GM12874 (cell line): ENCODE results near the gene CLEC14A.

ENCODE experiments used
- TF ChIP-seq, protein P1 (sequence below): IDR thresholded peaks from 2 replicates; pipeline ENCODE4 v1.5.1; 2011; ENCODE audit warnings: low read depth, mild to moderate bottlenecking, control low read depth, low read length, moderate library complexity; ENCODE audit not compliant: insufficient read depth

CLEC14A gene

DNA sequence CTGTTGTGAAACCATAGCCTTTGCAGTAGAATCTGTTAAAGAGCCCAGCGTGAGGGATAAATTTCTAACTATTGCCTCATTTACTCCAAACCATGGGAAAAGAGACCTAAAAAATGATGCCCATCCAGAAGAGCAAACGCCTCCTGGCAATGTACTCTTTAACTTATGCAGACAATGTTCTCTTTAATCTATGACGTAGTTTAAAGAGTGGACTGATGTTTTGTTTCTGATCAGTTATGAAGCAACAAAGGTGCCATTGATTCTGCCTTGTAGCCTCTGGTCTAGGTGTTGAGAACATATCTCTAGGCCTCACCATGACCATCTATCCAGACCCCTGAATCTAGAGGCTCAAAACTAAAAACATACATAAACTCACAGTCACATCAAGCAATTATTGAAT is 34.8 kb downstream of the CLEC14A start:
- TF ChIP-seq, protein P1, sequence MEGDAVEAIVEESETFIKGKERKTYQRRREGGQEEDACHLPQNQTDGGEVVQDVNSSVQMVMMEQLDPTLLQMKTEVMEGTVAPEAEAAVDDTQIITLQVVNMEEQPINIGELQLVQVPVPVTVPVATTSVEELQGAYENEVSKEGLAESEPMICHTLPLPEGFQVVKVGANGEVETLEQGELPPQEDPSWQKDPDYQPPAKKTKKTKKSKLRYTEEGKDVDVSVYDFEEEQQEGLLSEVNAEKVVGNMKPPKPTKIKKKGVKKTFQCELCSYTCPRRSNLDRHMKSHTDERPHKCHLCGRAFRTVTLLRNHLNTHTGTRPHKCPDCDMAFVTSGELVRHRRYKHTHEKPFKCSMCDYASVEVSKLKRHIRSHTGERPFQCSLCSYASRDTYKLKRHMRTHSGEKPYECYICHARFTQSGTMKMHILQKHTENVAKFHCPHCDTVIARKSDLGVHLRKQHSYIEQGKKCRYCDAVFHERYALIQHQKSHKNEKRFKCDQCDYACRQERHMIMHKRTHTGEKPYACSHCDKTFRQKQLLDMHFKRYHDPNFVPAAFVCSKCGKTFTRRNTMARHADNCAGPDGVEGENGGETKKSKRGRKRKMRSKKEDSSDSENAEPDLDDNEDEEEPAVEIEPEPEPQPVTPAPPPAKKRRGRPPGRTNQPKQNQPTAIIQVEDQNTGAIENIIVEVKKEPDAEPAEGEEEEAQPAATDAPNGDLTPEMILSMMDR: no peak

DNA sequence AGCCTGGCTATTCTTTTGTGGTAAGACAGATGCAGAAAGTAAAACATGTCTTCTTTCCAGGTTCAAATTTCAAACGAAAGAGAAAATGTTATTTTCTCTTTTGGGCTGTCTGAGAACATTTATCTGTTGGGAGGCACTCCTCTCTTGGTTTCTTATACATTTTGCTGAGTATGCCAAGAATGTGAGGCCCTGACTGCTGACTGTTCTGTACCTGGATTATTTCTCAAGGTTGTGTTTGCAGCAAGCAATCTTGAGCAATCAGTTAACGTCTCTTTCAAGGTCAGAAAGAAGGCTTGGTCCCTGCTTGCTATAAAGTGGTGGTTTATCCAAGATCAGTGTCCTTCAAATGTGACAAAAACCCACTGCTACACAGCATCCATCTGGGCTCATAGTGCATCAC is 38.3 kb downstream of the CLEC14A start:
- TF ChIP-seq, protein P1: no peak

DNA sequence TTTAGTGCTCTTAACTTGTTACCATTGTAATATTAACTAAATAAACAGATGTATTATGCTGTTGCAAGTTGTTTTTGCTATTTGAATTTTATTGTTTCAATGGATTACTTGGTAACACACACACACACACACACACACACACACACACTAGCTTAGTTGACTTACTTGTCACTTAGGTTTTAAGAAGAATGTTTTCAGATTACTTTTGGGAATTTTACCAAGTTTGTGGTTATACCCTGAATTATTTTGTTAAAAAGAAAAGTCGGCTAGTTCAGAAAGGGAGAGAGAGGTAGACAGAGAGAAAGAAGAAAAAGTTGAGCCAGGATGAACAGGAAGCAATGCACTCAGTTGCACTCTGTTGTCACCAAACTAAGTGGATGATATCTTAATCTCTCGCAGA is 42.9 kb downstream of the CLEC14A start:
- TF ChIP-seq, protein P1: no peak

DNA sequence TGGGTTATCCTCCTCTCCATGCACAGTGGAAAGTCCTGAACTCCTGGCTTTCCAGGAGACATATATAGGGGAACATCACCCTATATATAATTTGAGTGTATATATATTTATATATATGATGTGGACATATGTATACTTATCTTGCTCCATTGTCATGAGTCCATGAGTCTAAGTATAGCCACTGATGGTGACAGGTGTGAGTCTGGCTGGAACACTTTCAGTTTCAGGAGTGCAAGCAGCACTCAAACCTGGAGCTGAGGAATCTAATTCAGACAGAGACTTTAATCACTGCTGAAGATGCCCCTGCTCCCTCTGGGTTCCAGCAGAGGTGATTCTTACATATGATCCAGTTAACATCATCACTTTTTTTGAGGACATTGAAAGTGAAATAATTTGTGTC is 43.8 kb downstream of the CLEC14A start:
- TF ChIP-seq, protein P1: no peak

DNA sequence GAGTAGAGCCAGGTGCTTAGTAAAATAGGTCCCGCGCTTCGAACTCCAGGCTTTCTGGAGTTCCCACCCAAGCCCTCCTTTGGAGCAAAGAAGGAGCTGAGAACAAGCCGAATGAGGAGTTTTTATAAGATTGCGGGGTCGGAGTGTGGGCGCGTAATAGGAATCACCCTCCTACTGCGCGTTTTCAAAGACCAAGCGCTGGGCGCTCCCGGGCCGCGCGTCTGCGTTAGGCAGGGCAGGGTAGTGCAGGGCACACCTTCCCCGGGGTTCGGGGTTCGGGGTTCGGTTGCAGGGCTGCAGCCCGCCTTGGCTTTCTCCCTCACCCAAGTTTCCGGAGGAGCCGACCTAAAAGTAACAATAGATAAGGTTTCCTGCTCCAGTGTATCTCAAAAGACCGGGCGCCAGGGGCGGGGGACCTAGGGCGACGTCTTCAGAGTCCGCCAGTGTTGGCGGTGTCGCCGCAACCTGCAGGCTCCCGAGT is 44.6 kb downstream of the CLEC14A start:
- TF ChIP-seq, protein P1: no peak

DNA sequence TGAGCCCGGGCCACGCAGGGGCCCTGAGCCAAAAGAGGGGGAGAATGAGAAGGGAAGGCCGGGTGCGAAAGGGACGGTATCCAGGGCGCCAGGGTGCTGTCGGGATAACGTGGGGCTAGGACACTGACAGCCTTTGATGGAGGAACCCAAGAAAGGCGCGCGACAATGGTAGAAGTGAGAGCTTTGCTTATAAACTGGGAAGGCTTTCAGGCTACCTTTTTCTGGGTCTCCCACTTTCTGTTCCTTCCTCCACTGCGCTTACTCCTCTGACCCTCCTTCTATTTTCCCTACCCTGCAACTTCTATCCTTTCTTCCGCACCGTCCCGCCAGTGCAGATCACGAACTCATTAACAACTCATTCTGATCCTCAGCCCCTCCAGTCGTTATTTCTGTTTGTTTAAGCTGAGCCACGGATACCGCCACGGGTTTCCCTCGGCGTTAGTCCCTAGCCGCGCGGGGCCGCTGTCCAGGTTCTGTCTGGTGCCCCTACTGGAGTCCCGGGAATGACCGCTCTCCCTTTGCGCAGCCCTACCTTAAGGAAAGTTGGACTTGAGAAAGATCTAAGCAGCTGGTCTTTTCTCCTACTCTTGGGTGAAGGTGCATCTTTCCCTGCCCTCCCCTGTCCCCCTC is 45.2 kb downstream of the CLEC14A start:
- TF ChIP-seq, protein P1: no peak

DNA sequence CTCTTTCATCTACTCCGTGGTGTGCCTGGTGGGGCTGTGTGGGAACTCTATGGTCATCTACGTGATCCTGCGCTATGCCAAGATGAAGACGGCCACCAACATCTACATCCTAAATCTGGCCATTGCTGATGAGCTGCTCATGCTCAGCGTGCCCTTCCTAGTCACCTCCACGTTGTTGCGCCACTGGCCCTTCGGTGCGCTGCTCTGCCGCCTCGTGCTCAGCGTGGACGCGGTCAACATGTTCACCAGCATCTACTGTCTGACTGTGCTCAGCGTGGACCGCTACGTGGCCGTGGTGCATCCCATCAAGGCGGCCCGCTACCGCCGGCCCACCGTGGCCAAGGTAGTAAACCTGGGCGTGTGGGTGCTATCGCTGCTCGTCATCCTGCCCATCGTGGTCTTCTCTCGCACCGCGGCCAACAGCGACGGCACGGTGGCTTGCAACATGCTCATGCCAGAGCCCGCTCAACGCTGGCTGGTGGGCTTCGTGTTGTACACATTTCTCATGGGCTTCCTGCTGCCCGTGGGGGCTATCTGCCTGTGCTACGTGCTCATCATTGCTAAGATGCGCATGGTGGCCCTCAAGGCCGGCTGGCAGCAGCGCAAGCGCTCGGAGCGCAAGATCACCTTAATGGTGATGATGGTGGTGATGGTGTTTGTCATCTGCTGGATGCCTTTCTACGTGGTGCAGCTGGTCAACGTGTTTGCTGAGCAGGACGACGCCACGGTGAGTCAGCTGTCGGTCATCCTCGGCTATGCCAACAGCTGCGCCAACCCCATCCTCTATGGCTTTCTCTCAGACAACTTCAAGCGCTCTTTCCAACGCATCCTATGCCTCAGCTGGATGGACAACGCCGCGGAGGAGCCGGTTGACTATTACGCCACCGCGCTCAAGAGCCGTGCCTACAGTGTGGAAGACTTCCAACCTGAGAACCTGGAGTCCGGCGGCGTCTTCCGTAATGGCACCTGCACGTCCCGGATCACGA is 46.0 kb downstream of the CLEC14A start:
- TF ChIP-seq, protein P1: no peak
